DMS153 (cell line): ENCODE data around the gene NFAT5.
"Not testable (repeated sequence)": the region's sequence is repeated elsewhere in the genome, so short reads cannot be mapped to it uniquely, and the experiment has no call there.

ENCODE experiments used
- DNase-seq: peaks from one replicate; lab custom pipeline; 2025; lab: John Stamatoyannopoulos, UW

NFAT5 gene

GRCh38 chr16:69637206-69637865, 71.6 kb downstream of the NFAT5 start:
- not testable (repeated sequence) for DNase-seq

- DNase-seq, result not testable (repeated sequence)
These were observed 78.2 kb downstream of the NFAT5 start for GRCh38 chr16:69643997-69644396.

GRCh38 chr16:69644790-69645189, 79.0 kb downstream of the NFAT5 start:
- DNase-seq, result no peak

GRCh38 chr16:69647020-69647419, 81.3 kb downstream of the NFAT5 start:
- DNase-seq, result no peak

GRCh38 chr16:69651217-69651616, 85.5 kb downstream of the NFAT5 start:
- DNase-seq, result no peak

GRCh38 chr16:69654280-69654931, 88.6 kb downstream of the NFAT5 start:
- DNase-seq, result no peak

GRCh38 chr16:69660166-69660565, 94.4 kb downstream of the NFAT5 start:
- DNase-seq, result no peak

GRCh38 chr16:69662901-69663300, 97.1 kb downstream of the NFAT5 start:
- no peak for DNase-seq

- DNase-seq, result no peak
These were observed 98.1 kb downstream of the NFAT5 start for GRCh38 chr16:69663846-69664245.

- no peak for DNase-seq
These were observed 103.8 kb downstream of the NFAT5 start for GRCh38 chr16:69669577-69669976.

GRCh38 chr16:69672315-69672997, 106.7 kb downstream of the NFAT5 start:
- DNase-seq, result no peak

- no peak for DNase-seq
These were observed 107.4 kb downstream of the NFAT5 start for GRCh38 chr16:69672998-69673713.

GRCh38 chr16:69680358-69680757, 114.6 kb downstream of the NFAT5 start:
- DNase-seq, result no peak

GRCh38 chr16:69688589-69688988, 122.8 kb downstream of the NFAT5 start:
- no peak for DNase-seq

- no peak for DNase-seq
These were observed 126.5 kb downstream of the NFAT5 start for GRCh38 chr16:69691980-69692911.

- no peak for DNase-seq
These were observed 128.2 kb downstream of the NFAT5 start for GRCh38 chr16:69693916-69694315.

- no peak for DNase-seq
These were observed 132.6 kb downstream of the NFAT5 start for GRCh38 chr16:69698404-69698803.

- no peak for DNase-seq
These were observed 134.1 kb downstream of the NFAT5 start for GRCh38 chr16:69699915-69700314.

- DNase-seq, result no peak
These were observed 135.7 kb downstream of the NFAT5 start for GRCh38 chr16:69701452-69701851.

- no peak for DNase-seq
These were observed 136.1 kb downstream of the NFAT5 start for GRCh38 chr16:69701866-69702265.

- DNase-seq, result no peak
These were observed 137.9 kb downstream of the NFAT5 start for GRCh38 chr16:69703638-69704037.
